AG04449 (cell line): ENCODE results near the gene UNC45B.
"Not testable (repeated sequence)": the region's sequence is repeated elsewhere in the genome, so short reads cannot be mapped to it uniquely, and the experiment has no call there.

Source experiments
- CTCF ChIA-PET: fragments of 350-600 bp; formaldehyde crosslinking; extraction: SDS; loops from one replicate; lab custom pipeline; 2021; ENCODE audit warnings: antibody characterized with exemption; lab: Yijun Ruan, JAX
- POLR2A ChIA-PET: fragments of 400-600, 350-600 bp; formaldehyde crosslinking; extraction: SDS; loops from one replicate; lab custom pipeline; 2020; ENCODE audit warnings: antibody characterized with exemption, inconsistent platforms; lab: Yijun Ruan, JAX
- DNase-seq: peaks from one replicate; pipeline ENCODE4 v3.0.0-alpha.2; 2010; ENCODE audit warnings: low read depth, low spot score
- H3K4me3 ChIP-seq: 2 replicates; pipeline ENCODE4 v1.5.1; 2011; ENCODE audit warnings: low read depth, mild to moderate bottlenecking, control low read depth, low read length
- TF ChIP-seq, protein P1 (sequence below): IDR thresholded peaks from one replicate; pipeline ENCODE4 v1.5.1; 2011; ENCODE audit warnings: mild to moderate bottlenecking, moderate library complexity, low read length, control low read depth, inconsistent platforms; ENCODE audit not compliant: insufficient read depth; ENCODE audit errors: missing control alignments

Gene UNC45B

DNA sequence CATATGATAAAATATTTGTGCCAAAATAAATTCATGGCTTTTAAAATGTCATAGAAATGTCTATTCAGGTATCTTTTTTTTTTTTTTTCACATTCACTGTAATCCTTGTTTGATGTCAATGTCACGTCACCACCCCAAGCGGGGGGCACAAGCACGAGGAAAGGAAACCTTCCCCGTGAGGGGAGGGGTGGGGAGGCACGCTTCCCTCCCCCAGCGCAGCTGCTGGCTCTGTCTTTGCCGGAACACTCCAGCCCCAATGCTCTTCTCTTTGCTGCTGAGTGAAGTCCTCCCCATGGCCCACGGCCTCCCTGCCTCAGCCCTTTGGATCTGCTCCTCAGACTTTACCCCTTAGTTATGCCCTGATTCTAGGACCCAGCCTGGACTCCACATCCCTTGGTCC, 45.1 kb downstream of the UNC45B start:
- POLR2A ChIA-PET = no interaction called here
- TF ChIP-seq, protein P1, sequence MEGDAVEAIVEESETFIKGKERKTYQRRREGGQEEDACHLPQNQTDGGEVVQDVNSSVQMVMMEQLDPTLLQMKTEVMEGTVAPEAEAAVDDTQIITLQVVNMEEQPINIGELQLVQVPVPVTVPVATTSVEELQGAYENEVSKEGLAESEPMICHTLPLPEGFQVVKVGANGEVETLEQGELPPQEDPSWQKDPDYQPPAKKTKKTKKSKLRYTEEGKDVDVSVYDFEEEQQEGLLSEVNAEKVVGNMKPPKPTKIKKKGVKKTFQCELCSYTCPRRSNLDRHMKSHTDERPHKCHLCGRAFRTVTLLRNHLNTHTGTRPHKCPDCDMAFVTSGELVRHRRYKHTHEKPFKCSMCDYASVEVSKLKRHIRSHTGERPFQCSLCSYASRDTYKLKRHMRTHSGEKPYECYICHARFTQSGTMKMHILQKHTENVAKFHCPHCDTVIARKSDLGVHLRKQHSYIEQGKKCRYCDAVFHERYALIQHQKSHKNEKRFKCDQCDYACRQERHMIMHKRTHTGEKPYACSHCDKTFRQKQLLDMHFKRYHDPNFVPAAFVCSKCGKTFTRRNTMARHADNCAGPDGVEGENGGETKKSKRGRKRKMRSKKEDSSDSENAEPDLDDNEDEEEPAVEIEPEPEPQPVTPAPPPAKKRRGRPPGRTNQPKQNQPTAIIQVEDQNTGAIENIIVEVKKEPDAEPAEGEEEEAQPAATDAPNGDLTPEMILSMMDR = no peak
- CTCF ChIA-PET = no interaction called here
- H3K4me3 ChIP-seq = no peak overlapping the region
- DNase-seq = no peak

DNA sequence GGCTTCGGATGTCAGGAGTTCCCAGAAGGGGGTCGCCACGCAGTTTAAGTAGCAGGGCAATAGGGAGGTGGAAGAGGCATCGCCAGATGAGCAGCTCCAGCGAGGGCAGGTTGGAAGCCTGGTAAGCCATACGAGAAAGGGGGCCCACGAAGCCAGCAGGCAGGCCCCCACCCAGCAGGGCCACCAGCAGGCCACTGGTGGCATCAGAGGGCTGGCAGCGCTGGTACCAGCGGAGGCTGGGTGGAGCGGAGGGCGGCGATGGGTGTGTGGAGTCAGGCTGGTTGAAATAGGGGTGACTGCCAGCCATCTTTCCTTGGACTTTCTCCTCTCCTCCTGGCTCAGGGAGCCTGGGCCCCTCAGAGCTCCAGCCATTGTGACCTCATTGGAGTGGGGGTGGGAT, 46.4 kb downstream of the UNC45B start, which contains the start of gene SLC35G3:
SLC35G3 (minus strand) TSS at position 393 of the 400 bp plus-strand sequence; CDS start at position 307, 86 bp downstream.
- H3K4me3 ChIP-seq, DNase-seq, POLR2A ChIA-PET, CTCF ChIA-PET: not testable (repeated sequence)

DNA sequence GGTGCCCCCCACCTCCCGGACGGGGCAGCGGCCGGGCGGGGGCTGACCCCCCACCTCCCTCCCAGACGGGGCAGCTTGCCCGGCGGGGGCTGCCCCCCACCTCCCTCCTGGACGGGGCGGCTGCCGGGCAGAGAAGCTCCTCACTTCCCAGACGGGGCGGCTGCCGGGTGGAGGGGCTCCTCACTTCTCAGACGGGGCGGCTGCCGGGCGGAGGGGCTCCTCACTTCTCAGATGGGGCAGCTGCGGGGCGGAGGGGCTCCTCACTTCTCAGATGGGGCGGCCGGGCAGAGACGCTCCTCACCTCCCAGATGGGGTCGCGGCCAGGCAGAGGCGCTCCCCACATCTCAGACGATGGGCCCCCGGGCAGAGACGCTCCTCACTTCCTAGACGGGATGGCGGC, 47.4 kb downstream of the UNC45B start:
- CTCF ChIA-PET, H3K4me3 ChIP-seq, POLR2A ChIA-PET, DNase-seq: not testable (repeated sequence)

DNA sequence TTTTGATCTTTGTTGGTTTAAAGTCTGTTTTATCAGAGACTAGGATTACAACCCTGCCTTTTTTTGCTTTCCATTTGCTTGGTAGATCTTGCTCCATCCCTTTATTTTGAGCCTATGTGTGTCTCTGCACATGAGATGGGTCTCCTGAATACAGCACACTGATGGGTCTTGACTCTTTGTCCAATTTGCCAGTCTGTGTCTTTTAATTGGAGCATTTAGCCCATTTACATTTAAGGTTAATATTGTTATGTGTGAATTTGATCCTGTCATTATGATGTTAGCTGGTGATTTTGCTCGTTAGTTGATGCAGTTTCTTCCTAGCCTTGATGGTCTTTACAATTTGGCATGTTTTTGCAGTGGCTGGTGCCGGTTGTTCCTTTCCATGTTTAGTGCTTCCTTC, 55.0 kb downstream of the UNC45B start:
- DNase-seq, CTCF ChIA-PET, H3K4me3 ChIP-seq, POLR2A ChIA-PET: not testable (repeated sequence)

DNA sequence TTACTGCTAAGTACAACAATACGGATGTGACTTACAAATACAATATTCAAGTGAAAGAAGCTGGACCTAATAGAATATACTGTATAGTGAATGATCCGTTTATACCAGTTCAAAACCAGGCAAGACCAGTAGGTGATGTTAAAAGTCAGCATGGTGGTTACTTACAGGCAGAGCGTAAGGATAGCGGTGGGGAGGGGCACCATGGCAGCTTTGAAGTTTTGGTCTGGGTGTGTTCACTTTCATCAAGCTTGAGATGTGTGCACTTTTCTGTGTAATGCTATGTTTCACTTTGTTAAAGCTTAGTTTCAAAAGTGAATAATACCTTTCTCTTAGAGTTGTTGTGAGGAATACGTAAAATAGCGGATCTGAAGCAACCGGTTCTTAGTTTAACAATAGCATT, 63.1 kb downstream of the UNC45B start:
- no peak for DNase-seq
- CTCF ChIA-PET = no interaction called here
- POLR2A ChIA-PET = no interaction called here
- TF ChIP-seq, protein P1 = no peak
- no peak overlapping the region for H3K4me3 ChIP-seq

DNA sequence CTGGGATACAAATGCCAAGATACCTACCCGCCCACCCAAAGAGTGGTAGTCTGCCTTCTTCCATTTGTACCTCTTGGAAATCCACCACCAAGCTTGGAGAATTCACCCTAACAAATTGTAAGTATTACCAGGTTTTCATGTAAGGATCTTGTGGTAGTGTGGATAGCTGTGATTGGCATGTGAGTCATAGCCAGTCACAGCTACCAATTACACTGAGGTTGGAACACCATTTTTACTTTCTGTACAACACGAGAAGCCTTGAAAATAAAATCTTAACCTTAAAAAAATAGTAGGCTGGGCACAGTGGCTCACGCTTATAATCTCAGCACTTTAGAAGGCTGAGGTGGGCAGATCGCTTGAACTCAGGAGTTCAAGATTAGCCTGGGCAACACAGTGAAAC, 65.1 kb downstream of the UNC45B start:
- CTCF ChIA-PET = no interaction called here
- POLR2A ChIA-PET = no interaction called here
- no peak overlapping the region for H3K4me3 ChIP-seq
- TF ChIP-seq, protein P1 = no peak
- DNase-seq = no peak

DNA sequence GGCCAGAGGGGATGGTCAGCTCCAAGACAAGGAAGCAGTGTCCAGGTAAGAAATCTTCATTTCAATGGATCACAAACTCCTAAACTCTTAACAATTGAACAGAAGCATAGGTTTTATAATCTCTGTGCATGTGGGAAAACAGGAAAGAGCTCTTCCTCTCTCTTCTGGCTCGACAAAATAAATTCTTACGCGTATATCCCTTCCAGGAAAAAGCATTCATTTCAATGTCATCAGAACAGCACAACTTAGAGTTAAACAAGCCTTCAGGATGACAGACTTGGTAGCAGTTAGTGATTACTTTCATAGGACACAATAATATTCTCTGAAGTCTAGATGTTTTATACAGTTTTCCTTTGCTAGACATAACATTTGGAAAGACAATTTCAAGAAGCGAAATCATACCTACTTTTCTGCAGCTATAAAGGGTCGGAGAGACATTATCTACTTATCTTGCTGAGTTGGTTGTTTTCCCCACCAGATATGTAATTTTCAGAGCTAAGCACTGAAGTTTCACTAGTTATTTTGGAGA, 65.9 kb downstream of the UNC45B start:
- ChIA-PET CTCF (no interaction called here), POLR2A (no interaction called here)
- no peak for DNase-seq
- TF ChIP-seq, protein P1 = no peak
- H3K4me3 ChIP-seq = no peak overlapping the region

DNA sequence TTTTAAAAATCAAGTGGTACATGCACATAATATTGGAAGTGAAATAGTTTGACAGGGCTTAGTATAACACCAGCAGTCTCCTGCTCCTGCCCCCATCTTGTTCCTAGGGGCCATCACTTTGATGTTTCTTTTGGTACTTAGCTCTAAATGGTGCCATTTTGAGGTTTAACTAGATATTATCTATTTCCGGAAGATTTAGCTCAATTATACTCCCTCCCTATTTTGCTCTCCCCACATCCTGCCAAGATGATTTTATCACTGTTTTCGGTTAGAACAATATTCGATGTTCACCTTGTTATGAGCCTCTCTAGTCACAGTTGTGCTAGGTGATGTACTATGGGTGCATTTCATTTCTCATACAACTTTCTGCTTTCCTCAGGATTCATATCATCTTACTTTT, 66.6 kb downstream of the UNC45B start:
- H3K4me3 ChIP-seq = no peak overlapping the region
- TF ChIP-seq, protein P1 = no peak
- CTCF ChIA-PET = no interaction called here
- DNase-seq = no peak
- POLR2A ChIA-PET = no interaction called here
